Activated T-helper 9 cell treated with anti-CD3 and anti-CD28 coated beads, Interleukin-2, amount 50 U/mL, for 16 hours (primary cell): ENCODE data around the gene YPEL5.
"Not testable (repeated sequence)": the region's sequence is repeated elsewhere in the genome, so short reads cannot be mapped to it uniquely, and the experiment has no call there.

Experiments
- DNase-seq: peaks from one replicate; pipeline ENCODE4 v3.0.0-alpha.2; 2020; ENCODE audit warnings: low read depth

YPEL5 gene

DNA sequence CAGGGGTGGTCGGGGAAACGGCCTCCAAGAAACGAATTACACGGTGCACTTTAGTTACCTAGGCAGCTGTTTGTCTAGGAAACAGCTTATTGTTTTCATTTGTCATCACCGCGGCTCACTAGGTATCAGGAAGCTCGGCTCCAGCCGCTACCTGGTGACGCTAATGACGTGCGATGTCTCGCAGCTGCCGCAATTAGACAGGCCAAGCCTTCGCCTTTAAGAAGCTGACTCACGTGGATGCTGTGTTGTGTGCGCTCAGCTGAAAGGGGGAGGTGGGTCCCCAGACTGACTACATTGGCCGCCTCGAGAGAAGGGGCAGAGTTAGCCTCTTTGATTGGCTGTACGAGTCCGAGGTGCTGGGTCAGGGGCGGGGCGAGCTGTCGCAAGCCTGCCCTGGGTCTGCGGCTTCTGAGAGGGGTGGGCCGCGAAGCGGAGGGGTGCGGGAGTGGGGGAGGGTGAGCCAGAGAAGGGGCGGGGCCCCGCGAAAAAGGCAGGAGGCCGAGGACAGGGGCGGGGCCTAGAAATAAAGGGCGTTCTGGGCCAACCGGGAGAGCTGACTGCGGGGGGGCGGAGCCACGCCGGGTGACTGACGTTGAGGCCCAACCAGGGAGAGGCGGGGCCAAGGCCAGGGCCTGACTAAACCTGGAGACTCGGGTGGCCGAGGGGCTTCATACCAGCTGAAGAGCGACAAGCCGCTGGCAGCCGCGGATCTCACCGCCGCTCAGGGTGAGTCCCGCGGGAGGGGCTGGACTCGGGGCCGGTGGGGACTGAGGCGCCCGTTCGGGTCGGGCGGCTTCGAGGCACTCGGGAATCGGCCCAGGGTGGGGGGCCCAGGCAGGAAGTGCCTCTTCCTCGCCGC, at the start of gene YPEL5:
TSS of gene YPEL5 (plus strand) at position 671 of the 859 bp plus-strand sequence. CDS start 9,645 bp downstream, outside the sequence.
- peak; percentile 99 for DNase-seq

DNA sequence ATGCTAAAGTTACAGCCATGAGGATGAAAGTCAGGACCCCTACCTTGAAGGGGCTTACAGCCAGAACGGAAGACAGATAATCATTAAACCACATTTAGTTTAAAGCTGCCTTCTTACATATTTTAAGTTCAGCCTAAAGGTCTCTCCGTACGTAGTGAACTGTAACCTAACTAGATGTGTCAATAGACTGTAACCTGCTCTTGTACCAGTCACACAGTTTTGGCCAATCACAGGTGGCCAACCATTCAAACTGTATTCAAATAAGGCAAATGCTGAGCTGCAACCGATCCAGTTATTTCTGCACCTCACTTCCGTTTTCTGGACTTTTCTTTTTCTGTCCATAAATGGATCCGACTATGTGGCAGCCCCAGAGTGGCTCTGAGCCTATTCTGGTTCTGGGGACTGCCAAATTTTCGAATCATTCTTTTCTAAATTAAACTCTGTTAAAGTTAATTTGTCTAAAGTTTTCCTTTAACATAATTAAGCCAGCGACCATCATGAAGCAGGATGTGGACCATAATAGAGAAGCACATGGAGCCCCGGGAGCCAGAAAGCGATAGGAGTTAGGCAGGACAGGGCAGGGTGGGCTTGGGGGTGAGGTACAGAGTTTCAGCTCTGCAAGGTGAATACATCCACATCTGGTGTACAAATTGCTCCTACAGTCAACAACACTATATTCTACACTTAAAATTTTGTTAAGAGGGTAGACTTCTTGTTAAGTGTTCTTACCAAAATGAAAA, 48.4 kb upstream of the YPEL5 start:
- DNase-seq: no peak

DNA sequence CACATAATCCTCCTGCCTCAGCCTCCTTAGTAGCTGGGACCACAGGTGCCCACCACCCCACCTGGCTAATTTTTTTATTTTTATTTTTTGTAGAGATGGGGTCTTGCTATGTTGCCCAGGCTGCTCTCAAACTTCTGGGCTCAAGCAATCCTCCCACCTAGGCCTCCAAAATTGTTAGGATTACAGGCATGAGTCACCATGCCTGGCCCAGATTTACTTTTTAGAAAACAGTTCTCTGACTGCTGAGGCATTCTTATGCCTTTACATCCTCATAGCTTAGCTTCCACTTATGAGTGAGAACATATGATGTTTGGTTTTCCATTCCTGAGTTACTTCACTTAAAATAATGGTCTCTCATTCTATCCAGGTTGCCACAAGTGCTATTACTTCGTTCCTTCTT, 47.4 kb upstream of the YPEL5 start:
- not testable (repeated sequence) for DNase-seq

DNA sequence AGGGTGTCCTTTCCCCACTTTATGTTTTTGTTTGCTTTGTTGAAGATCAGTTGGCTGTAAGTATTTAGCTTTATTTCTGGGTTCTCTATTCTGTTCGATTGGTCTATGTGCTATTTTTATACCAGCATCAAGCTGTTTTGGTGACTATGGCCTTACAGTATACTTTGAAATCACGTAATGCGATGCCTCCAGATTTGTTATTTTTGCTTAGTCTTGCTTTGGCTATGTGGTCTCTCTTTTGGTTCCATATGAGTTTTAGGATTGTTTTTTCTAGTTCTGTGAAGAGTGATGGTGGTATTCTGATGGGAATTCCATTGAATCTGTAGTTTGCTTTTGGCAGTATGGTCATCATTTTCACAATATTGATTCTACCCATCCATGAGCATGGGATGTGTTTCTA, 46.1 kb upstream of the YPEL5 start:
- not testable (repeated sequence) for DNase-seq

DNA sequence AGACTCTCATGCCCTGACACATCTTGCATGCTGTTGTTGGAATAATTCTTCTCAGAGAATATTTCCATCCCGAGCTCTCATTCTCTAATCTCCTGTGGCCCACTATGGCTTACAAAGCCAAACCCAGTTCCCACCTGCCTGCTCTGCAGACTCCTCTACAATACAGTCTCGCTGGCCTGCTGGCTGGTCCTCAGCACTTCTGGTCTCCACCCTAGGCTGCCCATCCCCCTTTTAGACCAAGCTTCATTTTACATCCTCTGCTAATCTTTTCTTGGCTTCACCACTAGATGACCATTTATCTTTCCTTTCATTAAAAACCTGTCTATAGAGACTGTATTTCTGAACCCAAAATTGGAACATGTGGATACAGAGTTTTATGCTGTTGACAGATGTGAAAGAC, 42.5 kb upstream of the YPEL5 start:
- DNase-seq: no peak

DNA sequence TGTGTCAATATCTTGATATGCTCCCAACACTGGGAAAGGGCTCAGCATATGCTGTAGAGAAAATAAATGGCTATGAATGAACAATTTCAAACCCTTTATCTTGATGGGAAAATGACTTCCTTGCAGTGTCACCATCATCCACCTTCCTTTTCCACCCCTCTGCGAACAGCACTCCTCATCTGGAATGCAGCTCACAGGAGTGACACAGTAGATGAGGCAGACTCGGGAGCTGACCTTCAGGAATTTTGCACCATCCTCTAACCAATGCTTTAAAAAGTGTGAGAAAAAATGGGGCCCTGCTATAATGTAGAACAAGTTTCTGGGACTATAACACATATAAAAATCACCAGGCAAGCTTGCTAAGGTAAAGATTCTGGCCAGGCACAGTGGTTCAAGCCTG, 41.3 kb upstream of the YPEL5 start:
- no peak for DNase-seq

DNA sequence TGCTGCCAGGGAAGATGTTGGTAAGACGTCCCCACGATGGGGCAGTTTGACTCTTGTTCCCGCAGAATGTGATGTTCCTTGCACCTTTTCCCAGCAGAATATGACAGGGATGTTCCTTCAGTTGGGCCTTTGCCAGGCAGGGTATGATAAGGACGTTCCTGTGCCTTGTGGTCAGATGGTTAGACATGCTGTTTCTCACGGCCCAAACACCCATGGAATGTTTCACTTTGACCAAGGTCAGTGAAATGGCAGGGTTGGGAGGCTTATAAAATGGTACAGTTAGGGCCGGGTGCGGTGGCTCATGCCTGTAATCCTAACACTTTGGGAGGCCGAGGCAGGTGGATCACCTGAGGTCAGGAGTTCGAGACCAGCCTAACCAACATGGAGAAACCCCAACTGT, 40.3 kb upstream of the YPEL5 start:
- no peak for DNase-seq

DNA sequence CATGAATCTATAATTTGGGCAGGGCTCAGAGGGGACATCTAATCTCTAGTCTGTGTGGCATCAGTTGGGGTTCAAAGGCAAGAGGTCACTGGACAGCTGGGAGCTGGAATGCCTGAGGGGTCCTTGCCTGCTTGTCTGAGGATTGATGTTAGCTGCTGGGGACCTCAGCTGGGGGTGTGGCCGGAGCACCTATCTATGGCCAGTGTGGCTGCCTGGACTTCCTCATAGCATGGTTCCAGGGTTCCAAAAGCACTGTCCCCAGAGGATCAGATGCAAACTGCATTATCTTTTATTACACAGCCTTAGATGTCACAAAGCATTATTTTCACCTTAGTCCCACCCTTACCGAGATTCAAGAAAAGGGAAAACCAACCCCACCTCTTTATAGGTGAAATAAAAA, 38.6 kb upstream of the YPEL5 start:
- no peak for DNase-seq

DNA sequence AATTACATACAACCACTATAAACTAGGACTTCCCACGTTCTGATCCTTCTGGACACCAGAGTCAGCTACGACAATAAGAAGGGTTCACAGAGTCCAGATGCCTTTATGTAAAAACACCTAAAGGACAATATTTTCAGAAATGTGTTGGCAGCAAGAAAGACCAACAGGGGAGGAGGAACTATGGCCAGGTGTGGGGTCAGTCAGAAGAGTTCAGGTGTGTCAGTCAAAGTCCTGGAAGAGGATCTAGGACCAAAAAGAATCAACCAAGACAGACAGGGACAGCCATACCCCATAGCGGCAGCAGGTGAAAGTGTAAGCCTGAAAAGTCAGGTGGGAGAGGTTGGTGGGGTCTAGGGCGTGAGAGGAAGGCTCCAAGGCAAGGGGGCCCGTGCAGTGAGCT, 38.0 kb upstream of the YPEL5 start:
- no peak for DNase-seq

DNA sequence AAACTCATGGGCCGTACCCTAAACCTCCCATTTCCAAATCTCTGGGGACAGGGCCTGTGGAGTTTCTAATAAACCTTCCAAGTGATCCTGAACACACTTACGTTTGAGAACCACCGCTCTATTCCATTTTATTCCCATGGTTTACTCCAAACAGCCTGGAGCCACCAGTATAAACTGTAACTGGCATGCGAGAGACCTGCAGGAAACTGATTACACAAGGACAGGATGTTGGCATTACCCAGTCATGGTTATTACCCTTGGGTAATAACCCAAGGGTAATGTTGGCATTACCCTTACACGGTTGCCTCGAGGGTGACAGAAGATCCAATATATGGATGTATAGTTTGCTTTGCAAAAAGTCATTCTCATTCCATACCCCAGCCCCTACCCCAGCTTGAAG, 37.0 kb upstream of the YPEL5 start:
- DNase-seq: no peak

DNA sequence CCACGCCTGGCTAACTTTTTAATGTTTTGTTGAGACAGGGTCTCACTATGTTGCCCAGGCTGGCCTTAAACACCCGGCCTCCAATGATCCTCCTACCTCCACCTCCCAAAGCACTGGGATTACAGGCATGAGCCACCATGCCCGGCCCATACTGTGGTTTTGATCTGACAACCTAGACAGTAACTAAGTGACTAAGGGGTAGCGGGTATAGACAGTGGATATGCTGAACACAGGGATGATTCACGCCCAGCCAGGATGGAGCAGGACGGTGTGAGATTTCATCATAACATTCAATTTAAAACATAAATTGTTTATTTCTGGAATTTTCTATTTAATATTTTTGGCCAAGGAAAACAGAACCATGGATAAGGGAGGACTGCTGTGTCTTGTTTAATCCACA, 36.0 kb upstream of the YPEL5 start:
- no peak for DNase-seq

DNA sequence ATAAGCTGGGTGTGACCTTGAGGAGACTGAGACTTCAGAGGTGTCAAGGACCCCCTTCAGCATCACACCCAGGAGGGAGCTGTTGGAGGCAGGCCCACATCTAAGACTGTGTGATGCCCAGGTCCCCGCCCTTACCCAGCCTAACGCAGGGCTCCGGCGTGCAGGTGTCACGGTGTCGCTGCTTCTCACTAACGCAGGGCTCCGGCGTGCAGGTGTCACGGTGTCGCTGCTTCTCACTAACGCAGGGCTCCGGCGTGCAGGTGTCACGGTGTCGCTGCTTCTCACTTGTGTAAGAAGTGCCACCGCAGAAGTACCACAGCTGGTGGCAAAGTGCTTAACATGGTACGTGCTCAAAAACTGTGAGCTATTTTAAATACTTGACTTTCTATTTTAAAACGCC, 35.6 kb upstream of the YPEL5 start:
- not testable (repeated sequence) for DNase-seq

DNA sequence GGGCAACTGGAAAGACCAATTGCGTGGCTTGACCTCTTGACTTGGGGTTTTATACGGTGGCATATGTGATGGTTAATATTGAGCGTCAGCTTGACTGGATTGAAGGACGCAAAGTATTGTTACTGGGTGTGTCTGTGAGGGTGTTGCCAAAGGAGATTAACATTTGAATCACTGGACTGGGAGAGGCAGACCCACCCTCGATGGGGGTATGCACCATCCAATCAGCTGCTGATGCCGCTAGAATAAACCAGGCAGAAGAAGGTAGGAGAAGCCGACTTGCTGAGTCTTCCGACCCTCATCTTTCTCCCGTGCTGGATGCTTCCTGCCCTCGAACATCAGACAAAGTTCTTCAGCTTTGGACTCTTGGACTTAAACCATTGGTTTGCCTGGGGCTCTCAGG, 34.2 kb upstream of the YPEL5 start:
- no peak for DNase-seq

DNA sequence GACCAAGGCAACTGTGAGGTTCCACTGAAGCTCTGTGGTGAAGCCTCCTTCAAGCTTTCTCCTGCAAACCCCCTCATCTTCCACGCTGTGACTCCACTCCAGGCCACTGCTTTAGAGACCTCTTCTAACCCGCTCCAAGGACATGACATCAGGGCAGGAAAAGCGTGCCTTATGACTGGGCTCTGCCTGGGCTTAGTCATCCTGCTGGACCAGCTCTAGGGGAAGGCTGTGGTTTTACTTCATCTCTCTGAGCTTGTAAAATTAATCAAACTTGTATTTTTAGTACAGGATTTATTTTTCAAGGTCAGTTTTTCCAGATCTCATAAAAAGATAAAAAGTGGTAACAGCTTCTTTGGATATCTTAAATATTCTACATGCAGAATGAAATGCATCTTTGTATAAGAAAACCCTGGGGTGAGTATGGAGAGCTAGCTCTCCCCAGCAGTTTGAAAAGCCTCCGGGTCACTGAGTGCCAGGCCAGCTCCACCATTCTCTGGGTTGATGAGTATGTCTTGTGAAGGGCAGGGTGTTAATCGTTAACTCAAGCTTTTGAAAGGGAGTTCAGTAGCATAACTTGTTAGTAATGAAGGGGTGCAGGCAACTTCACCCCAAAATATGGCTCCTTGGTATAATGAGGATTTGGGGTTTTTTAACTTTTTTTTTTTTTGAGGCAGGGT, 33.1 kb upstream of the YPEL5 start:
- DNase-seq: no peak

DNA sequence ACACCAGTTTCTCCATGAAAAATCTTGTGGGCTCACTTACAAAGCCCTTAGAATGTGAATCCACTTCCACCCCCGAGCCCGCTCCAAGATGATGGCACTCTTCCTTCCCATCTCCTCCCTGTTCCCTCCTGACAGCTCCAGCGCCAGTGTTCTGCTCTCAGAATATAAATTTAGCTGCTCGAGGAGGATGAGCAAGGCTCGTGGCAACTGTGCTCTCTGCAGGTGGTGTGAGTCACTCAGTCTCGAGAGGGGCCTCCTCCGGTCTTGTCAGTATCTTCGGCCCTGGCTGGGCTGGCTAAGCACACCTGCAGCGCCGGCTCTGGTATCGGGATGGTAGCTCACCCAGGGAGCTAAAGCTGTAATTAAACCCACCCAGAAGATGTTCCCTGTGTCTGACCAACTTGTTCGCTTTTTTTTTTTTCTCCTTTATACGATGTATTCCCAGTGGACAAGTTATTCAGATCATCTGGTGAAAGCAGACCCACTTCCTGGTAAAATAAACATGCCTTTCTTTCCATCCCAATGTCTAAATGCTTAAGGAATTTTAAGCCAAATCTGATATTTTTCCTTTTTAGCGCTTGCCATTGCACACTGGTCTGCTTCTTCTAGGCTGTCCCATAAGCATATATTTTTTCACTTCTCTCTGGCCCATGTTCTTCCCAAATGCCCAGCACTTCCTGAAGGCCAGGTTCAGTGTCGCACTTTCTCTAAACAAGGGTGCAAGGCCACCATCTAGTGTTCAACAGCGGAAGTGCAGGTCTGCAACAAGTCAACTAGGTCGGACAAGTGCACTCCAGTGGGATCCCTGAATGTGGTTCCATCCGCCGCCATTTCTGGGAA, 31.4 kb upstream of the YPEL5 start:
- peak; percentile 30 for DNase-seq

DNA sequence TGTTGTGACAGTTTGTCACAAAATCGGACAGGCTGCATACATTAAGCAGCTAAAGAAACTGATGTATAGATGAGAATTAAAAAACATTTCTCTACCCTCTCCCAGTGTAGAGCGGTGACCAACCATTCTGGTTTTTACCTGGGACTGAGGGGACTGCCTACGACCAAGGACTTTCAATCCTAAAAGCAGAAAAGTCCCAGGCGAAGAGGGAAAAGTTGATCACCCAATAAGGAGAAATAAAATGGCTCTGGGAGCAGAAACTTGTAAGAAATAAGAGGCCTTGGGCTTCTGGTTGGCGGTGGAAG, 30.9 kb upstream of the YPEL5 start:
- DNase-seq: no peak

DNA sequence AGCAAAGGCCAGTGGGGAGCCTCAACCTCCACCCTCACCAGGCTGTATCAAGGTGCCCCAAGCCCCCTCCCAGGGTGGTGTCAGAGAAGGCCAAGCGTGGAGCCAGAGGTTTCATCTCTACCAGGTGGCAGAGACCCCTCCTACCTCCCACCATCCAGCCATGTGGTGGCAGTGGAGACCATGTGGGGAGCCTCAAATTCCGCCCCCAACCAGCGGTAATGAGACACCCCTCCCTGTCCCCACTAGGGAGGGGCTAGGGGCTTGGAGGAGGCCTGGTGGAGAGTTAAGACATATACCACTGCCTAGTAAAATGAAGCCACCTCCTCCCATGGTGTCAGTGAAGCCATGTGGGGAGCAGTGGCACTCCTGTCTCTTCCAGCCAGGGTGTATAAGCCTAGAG, 24.4 kb upstream of the YPEL5 start:
- DNase-seq: no peak

DNA sequence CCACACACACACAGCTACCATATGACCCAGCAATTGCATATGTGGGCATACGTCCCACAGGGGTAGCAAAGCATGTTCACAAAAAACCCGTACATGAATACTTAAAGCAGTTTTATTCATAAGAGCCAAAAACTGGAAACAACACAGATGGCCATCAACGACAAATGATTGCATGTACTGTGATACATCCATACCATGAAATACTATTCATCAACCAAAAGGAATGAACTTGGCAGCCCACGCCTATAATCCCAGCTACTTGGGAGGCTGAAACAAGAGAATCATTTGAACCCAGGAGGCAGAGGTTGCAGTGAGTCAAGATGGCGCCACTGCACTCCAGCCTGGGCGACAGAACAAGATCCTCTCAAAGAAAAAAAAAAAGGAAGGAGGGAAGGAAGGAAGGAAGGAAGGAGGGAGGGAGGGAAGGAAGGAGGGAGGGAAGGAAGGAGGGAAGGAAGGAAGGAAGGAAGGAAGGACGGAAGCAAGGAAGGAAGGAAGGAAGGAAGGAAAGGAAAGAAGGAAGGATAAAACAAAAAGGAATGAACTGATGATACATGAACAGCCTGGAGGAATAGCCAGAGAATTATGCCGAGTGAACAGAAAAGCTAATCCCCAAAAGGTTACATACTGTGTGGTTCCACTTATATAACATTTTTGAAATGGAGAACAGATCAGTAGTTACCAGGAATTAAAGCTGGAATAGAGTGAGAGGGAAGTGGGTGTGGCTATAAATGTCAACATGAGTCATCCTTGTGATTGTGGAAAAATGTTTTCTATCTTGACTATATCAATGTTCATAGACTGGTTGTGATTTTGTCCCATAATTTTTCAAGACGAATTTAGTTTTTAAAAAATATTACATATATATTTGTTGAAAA, 19.6 kb upstream of the YPEL5 start:
- DNase-seq: no peak

DNA sequence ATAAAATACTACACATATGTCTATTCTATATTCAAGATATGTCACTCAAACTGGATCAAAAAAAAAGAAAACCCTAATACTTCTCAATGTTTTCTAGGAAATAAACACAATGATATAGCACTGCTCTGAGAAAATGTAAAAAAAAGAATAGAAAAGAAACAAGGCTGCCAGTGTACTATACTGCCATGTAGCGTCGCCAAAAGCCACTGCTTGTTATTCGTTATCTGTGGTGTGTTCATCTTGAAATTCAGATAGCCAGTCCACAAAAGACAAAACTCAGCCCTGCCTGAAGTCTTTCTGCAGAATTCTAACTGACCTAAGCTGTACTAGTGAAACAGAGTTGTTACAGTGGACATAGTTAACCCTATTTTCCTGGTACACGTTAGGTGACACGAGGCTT, 12.2 kb upstream of the YPEL5 start:
- no peak for DNase-seq

DNA sequence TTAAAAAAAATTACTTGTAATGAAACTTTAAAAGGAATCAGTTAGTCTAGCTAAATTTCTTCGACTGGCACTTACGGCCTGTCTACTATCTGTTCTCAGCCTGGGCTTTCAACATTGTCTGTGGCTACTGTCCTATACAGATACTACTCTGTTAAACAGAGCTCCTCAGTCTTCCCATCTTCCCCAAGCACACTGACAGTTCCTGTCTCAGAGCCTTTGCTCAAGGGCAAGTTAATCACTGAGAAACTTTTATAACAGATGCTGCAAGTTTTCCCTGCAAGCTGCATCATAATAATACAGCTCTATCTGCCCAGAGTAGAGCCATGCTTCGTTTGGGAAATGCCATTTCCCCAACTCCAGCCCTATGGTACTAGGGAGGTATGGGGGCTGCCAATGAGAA, 11.3 kb upstream of the YPEL5 start:
- no peak for DNase-seq

DNA sequence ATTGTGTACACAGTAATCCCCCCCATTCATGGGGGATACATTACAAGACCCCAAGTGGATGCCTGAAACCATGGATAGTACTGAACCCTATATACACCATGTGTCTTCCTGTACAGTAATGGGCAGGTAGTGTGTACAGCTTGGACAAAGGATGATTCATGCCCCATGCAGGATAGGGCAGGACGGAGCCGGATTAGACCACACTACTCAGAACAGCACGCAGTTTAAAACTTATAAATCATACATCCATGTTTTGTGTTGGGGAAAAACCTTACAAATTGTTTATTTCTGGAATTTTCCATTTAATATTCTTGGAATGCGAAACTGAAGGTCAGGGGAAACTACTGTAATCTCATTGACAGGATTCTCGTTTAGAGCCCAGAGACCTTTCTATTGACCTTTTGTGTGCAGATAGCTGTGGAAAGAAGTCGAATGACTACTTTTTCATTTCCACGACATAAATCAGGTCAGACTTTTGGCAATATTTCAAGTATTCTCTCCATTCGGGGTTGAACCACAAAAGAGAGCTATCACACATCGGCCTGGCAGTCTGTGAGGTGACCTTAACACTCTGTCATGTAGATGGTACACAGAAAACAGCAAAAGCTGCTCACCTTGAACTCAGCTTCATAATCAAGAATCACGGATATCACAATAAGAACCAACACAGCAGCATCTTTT, 9.9 kb upstream of the YPEL5 start:
- no peak for DNase-seq
